ENCODE data around the gene MTHFSD. TPM values are rescaled to one million over a fixed set of nuclear protein-coding genes. Genes with fewer than 3 reads are reported as not detected.

MTHFSD gene
- total RNA-seq, 2 donors from 2014 or later = 21.2 to 22.4 TPM

- Mint-ChIP-seq H3K27ac (no peak overlapping the region), H3K36me3 (ENCODE audit: insufficient read depth in 2 of 2) (peaks cover 0 to 6% of the 10 kb centered on the region in 2 donors), H3K9me3 (no peaks in the 10 kb centered on the region), H3K4me1 (ENCODE audit: low read depth) (no peaks in the 10 kb centered on the region), H3K4me3 (no peak overlapping the region), H3K27me3 (ENCODE audit: low read depth) (no peaks in the 10 kb centered on the region)
- ATAC-seq (replicated peaks in 1 of 2) (no peak), DNase-seq (no peak)
Observed at GRCh38 chr16:86531191-86531545, 23.9 kb downstream of the MTHFSD start.

GRCh38 chr16:86530251-86531190 is 24.5 kb downstream of the MTHFSD start:
- Mint-ChIP-seq H3K4me1 (ENCODE audit: low read depth) (no peaks in the 10 kb centered on the region), H3K27me3 (ENCODE audit: low read depth) (no peaks in the 10 kb centered on the region), H3K27ac (no peak overlapping the region), H3K4me3 (no peak overlapping the region), H3K36me3 (ENCODE audit: insufficient read depth in 2 of 2) (peaks cover 0 to 6% of the 10 kb centered on the region in 2 donors), H3K9me3 (no peaks in the 10 kb centered on the region)
- ATAC-seq (replicated peaks in 1 of 2) = no peak
- DNase-seq = no peak

GRCh38 chr16:86529160-86529559 is 25.9 kb downstream of the MTHFSD start:
- H3K27me3 Mint-ChIP-seq (ENCODE audit: low read depth) = no peaks in the 10 kb centered on the region
- no peaks in the 10 kb centered on the region for H3K4me1 Mint-ChIP-seq (ENCODE audit: low read depth)
- DNase-seq (no peak), ATAC-seq (replicated peaks in 1 of 2) (no peak)
- no peak overlapping the region for H3K4me3 Mint-ChIP-seq
- peaks cover 0 to 6% of the 10 kb centered on the region in 2 donors for H3K36me3 Mint-ChIP-seq (ENCODE audit: insufficient read depth in 2 of 2)
- H3K27ac Mint-ChIP-seq = no peak overlapping the region
- H3K9me3 Mint-ChIP-seq = no peaks in the 10 kb centered on the region

GRCh38 chr16:86528061-86528929 is 26.7 kb downstream of the MTHFSD start:
- Mint-ChIP-seq H3K36me3 (ENCODE audit: insufficient read depth in 2 of 2) (peaks cover 0 to 6% of the 10 kb centered on the region in 2 donors), H3K4me1 (ENCODE audit: low read depth) (no peaks in the 10 kb centered on the region), H3K4me3 (no peak overlapping the region), H3K27ac (no peak overlapping the region), H3K27me3 (ENCODE audit: low read depth) (no peaks in the 10 kb centered on the region), H3K9me3 (no peaks in the 10 kb centered on the region)
- no peak for ATAC-seq (replicated peaks in 1 of 2)
- DNase-seq = no peak

- Mint-ChIP-seq H3K9me3 (no peaks in the 10 kb centered on the region), H3K36me3 (ENCODE audit: insufficient read depth in 2 of 2) (peaks cover 0 to 6% of the 10 kb centered on the region in 2 donors), H3K27me3 (ENCODE audit: low read depth) (no peaks in the 10 kb centered on the region), H3K27ac (no peak overlapping the region), H3K4me3 (no peak overlapping the region), H3K4me1 (ENCODE audit: low read depth) (no peaks in the 10 kb centered on the region)
- ATAC-seq (replicated peaks in 1 of 2) (no peak), DNase-seq (no peak)
Observed at GRCh38 chr16:86527366-86527765, 27.7 kb downstream of the MTHFSD start.

- ATAC-seq (replicated peaks in 1 of 2) = no peak
- no peaks in the 10 kb centered on the region for H3K27me3 Mint-ChIP-seq (ENCODE audit: low read depth)
- H3K4me3 Mint-ChIP-seq = no peak overlapping the region
- DNase-seq = no peak
- no peaks in the 10 kb centered on the region for H3K4me1 Mint-ChIP-seq (ENCODE audit: low read depth)
- no peak overlapping the region for H3K27ac Mint-ChIP-seq
- H3K9me3 Mint-ChIP-seq = no peaks in the 10 kb centered on the region
- peaks cover 0 to 6% of the 10 kb centered on the region in 2 donors for H3K36me3 Mint-ChIP-seq (ENCODE audit: insufficient read depth in 2 of 2)
Observed at GRCh38 chr16:86525696-86526095, 29.3 kb downstream of the MTHFSD start.

GRCh38 chr16:86524029-86524428 is 31.0 kb downstream of the MTHFSD start:
- H3K4me3 Mint-ChIP-seq = no peak overlapping the region
- no peaks in the 10 kb centered on the region for H3K9me3 Mint-ChIP-seq
- peaks cover 7% of the 10 kb centered on the region for H3K27me3 Mint-ChIP-seq (ENCODE audit: low read depth)
- ATAC-seq (replicated peaks in 1 of 2) (no peak), DNase-seq (no peak)
- peaks cover 13% of the 10 kb centered on the region for H3K4me1 Mint-ChIP-seq (ENCODE audit: low read depth)
- H3K27ac Mint-ChIP-seq = no peak overlapping the region
- H3K36me3 Mint-ChIP-seq (ENCODE audit: insufficient read depth in 2 of 2) = peaks cover 0 to 3% of the 10 kb centered on the region in 2 donors

- Mint-ChIP-seq H3K9me3 (no peaks in the 10 kb centered on the region), H3K4me1 (ENCODE audit: low read depth) (peaks cover 13% of the 10 kb centered on the region), H3K36me3 (ENCODE audit: insufficient read depth in 2 of 2) (peaks cover 0 to 2% of the 10 kb centered on the region in 2 donors), H3K4me3 (no peak overlapping the region), H3K27ac (no peak overlapping the region), H3K27me3 (ENCODE audit: low read depth) (peaks cover 15% of the 10 kb centered on the region)
- no peak for ATAC-seq (replicated peaks in 1 of 2)
- DNase-seq = no peak
Observed at GRCh38 chr16:86523166-86523740, 31.8 kb downstream of the MTHFSD start.

GRCh38 chr16:86522634-86523033 is 32.4 kb downstream of the MTHFSD start:
- ATAC-seq (replicated peaks in 1 of 2) (no peak), DNase-seq (no peak)
- no peak overlapping the region for H3K27ac Mint-ChIP-seq
- peaks cover 21% of the 10 kb centered on the region for H3K27me3 Mint-ChIP-seq (ENCODE audit: low read depth)
- no peak overlapping the region for H3K4me3 Mint-ChIP-seq
- H3K4me1 Mint-ChIP-seq (ENCODE audit: low read depth) = peaks cover 13% of the 10 kb centered on the region
- H3K36me3 Mint-ChIP-seq (ENCODE audit: insufficient read depth in 2 of 2) = peaks cover 0 to 1% of the 10 kb centered on the region in 2 donors
- H3K9me3 Mint-ChIP-seq = no peaks in the 10 kb centered on the region

GRCh38 chr16:86521236-86522197 is 33.5 kb downstream of the MTHFSD start:
- Mint-ChIP-seq H3K27ac (no peak overlapping the region), H3K9me3 (no peaks in the 10 kb centered on the region), H3K4me3 (no peak overlapping the region), H3K36me3 (ENCODE audit: insufficient read depth in 2 of 2) (no peaks in the 10 kb centered on the region), H3K4me1 (ENCODE audit: low read depth) (peaks cover 13% of the 10 kb centered on the region), H3K27me3 (ENCODE audit: low read depth) (peaks cover 32% of the 10 kb centered on the region)
- ATAC-seq (replicated peaks in 1 of 2) (no peak), DNase-seq (no peak)

- H3K27ac Mint-ChIP-seq = no peak overlapping the region
- peaks cover 13% of the 10 kb centered on the region for H3K4me1 Mint-ChIP-seq (ENCODE audit: low read depth)
- peaks cover 40% of the 10 kb centered on the region for H3K27me3 Mint-ChIP-seq (ENCODE audit: low read depth)
- H3K4me3 Mint-ChIP-seq = no peak overlapping the region
- no peak for ATAC-seq (replicated peaks in 1 of 2)
- no peaks in the 10 kb centered on the region for H3K9me3 Mint-ChIP-seq
- no peak for DNase-seq
- H3K36me3 Mint-ChIP-seq (ENCODE audit: insufficient read depth in 2 of 2) = no peaks in the 10 kb centered on the region
Observed at GRCh38 chr16:86520317-86521210, 34.5 kb downstream of the MTHFSD start.

Measured in activated T-cell treated with anti-CD3 and anti-CD28 coated beads, Interleukin-2, amount 50 U/mL, for 72 hours (primary cell).